DMS53 treated with DMSO at 0.1 percent for 48 hours (cell line): Measurements from ENCODE around the gene MMEL1.

Experiments used
- DNase-seq: peaks from one replicate; lab custom pipeline; 2025; ENCODE audit not compliant: unreplicated experiment; lab: John Stamatoyannopoulos, UW

The MMEL1 gene

GRCh38 chr1:2593251-2593878, 39.5 kb downstream of the MMEL1 start:
- no peak for DNase-seq

GRCh38 chr1:2592672-2593071, 40.1 kb downstream of the MMEL1 start:
- DNase-seq, result no peak

- DNase-seq, result no peak
These were observed 41.1 kb downstream of the MMEL1 start for GRCh38 chr1:2591581-2592261.

- no peak for DNase-seq
These were observed 41.6 kb downstream of the MMEL1 start for GRCh38 chr1:2591233-2591580.

DNA sequence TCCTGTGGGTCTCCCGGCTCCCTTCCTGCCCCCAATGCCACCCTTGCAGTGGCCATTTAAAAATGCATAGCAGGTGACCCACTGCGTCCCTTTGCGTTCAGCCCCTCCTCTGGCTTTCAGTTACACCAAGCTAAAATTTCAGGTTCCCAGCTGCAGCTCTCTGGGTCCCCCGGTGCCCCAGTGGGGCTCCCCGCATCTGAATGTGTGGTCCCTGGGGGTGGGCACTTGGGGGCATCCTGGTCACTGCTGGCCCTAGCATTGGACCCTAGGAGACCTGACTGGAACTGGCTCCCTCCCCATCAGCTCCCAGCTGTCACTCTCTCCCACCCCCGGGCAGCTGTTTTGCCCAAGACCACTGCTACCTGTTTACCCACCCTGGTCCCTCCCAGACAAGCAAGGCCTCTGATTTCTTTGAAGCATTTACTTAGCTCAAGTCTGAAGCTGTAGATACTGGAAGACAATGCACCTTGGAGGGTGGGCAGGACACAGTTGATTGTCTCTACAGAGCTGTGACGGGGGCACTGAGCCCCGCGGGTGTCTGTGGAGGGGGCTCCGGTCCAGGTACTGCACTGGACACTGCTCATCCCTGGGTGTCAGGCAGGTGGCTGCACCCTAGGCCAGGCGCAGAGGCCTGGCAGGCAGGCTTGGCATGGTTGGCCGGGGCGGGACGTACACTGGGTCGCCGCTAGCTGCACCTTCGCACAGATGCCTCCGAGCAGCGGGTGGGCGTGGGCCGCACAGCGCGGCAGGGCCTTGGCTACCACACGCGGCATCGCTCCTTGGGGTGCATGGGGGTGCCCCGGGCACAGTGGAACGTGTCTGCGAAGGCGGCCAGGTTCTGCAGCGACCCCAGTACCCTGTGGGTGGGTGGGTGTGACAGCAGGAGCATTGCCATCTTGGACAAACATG, 42.3 kb downstream of the MMEL1 start:
- no peak for DNase-seq

GRCh38 chr1:2589431-2590232, 43.2 kb downstream of the MMEL1 start:
- no peak for DNase-seq

- no peak for DNase-seq
These were observed 44.0 kb downstream of the MMEL1 start for GRCh38 chr1:2588661-2589430.

DNA sequence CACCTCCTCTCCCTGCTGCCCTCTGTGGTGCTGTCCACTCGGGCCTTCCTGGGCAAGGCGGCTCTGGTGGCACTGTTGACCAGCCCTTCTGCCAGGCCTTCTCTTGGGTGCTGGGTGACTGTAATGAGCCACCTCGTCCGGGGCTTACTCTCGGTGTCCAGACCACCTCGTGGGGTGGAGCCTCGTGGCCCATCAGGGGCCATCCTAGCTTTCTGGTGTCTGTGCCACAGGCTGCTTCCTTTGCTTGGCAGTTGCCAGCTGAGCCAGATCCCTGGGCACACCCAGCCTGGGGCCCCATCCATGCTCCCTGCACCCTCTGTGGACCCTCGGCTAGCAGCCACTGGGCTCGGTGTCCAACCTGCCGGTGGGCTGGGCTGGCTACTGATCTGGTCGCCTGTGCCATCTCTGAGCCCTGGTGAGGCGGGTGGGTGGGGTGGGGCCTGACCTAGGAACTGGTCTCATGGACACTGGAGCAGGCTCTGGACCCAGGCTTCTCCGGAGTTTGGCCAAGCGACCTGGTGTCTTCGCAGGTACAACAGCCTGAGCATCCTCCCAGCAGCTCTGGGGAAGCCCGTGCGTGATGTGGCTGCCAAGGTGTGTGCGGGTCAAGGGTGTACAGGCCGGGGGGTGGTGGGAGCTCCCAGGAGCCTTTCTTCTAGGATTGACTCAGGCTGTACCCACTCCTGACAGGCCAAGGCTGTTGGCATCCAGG, 44.8 kb downstream of the MMEL1 start:
- DNase-seq, result no peak

- DNase-seq, result no peak
These were observed 45.6 kb downstream of the MMEL1 start for GRCh38 chr1:2587071-2587859.

GRCh38 chr1:2586154-2587070, 46.4 kb downstream of the MMEL1 start, which contains the start of gene PRXL2B:
Gene PRXL2B, plus strand, starts transcription at chr1:2586777. Its CDS starts 109 bp downstream, at chr1:2586886.
- DNase-seq, result peak; percentile 89

GRCh38 chr1:2585318-2586092, 47.3 kb downstream of the MMEL1 start:
- DNase-seq, result peak; percentile 13

DNA sequence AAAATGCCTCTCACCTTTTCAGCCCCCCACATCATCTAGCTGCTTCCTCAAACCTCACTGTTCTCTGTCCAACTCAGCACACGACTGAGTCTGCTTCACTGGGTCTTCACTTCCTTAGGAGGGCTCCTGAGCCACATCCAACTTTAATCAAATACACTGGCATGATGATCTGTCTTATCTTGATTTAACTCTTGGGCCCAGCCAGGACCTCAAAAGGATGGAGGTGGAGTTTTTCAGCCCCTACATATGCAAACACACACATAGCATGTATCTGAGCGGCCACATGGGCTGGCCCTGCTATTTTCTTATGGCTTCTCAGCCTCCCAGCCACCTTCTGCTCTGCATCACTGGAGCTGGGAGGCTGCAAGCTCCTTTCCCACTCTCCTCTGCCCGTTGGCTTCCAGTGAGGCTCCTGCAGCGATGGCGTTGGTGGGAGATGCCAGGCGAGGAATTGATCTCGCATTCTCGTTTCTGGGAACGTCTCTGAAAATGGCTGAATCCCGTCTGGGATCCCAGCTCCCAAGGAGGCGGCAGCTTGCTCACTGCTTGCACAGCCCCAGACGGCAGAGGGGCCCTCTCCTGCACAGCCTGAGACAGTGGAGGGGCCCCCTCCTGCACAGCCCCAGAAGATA, 48.0 kb downstream of the MMEL1 start:
- no peak for DNase-seq

DNA sequence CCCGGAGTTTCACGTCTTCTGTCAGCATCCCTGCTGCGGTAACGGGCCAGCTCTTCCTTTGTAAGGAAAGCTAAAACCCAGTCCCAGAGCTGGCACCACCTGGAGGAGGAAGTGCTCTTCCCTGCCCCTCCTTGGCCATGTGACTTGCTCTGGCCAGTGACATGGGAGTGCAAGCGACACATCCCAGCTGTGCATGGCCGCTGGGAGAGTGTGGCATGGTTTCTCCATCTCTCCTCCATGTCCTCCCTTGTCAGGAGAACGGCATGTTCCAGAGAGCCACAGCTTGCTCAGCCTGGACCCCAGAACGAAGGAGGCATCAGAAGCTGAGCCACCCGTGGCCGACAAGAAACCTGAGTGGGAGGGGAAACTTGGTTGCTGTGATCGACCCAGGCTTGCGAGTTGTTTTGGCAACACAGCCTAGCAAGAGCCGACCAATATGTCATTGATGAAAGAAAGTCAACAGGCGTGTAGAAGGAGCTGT, 48.9 kb downstream of the MMEL1 start:
- peak; percentile 41 for DNase-seq

DNA sequence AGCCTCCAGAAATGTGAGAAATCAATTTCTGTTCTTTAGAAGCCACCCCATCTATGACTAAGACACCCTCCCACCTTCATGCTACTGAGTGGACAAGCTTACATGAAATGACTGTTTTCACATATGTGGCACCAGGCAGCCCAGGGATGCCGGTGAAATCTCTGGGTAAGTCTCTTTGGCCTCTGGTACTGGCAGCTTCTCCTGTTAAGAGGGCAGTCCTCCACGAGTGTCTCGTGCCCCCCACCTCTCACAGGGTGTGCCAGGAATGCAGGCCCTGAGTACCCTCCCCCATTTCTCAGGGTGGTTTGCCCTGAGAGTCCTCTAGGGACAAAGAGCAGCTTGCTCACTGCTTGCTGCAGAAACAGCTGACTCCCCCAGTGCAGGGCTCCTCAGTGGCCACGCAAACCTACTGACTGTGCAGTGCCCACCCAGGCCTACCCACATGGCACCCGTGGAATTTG, 49.5 kb downstream of the MMEL1 start:
- DNase-seq, result no peak

- no peak for DNase-seq
These were observed 50.4 kb downstream of the MMEL1 start for GRCh38 chr1:2582391-2582790.

GRCh38 chr1:2580691-2581090, 52.1 kb downstream of the MMEL1 start:
- no peak for DNase-seq
